HFFc6 (cell line): ENCODE measurements around the gene KRTAP2-2. TPM values are rescaled to one million over a fixed set of nuclear protein-coding genes. Genes with fewer than 3 reads are reported as not detected.
A peak's percentile ranks its signal among the peaks of the same experiment; 100 is the strongest.
"Not testable (repeated sequence)": the region's sequence is repeated elsewhere in the genome, so short reads cannot be mapped to it uniquely, and the experiment has no call there.

Source experiments
- DNase-seq: peaks from one replicate; pipeline ENCODE4 v3.0.0-alpha.2; 2018
- H3K27ac Mint-ChIP-seq: 2 replicates; pipeline ENCODE4 v1.8.0; 2020; ENCODE audit warnings: mild to moderate bottlenecking, mixed read lengths
- H3K27me3 Mint-ChIP-seq: 2 replicates; pipeline ENCODE4 v1.8.0; 2021; ENCODE audit warnings: mild to moderate bottlenecking, moderate library complexity, mixed read lengths; ENCODE audit not compliant: insufficient read depth
- H3K36me3 Mint-ChIP-seq: 2 replicates; pipeline ENCODE4 v1.8.0; 2021; ENCODE audit warnings: low read depth, mixed read lengths
- H3K4me1 Mint-ChIP-seq: 2 replicates; pipeline ENCODE4 v1.8.0; 2020; ENCODE audit warnings: low read depth, mixed read lengths
- H3K4me3 Mint-ChIP-seq: 2 replicates; pipeline ENCODE4 v1.8.0; 2020; ENCODE audit warnings: mild to moderate bottlenecking, moderate library complexity, mixed read lengths
- H3K9me3 Mint-ChIP-seq: 2 replicates; pipeline ENCODE4 v1.8.0; 2020; ENCODE audit warnings: mild to moderate bottlenecking, mixed read lengths
- total RNA-seq, 6 experiments: library from RNA; stranded (reverse); fragmentation: NEBNext Ultra II Directional; extraction: Animal tissue kit (Norgen Biotek cat#: 25700); gene quantifications; 2 replicates in 1 of 6; 3 replicates in 5 of 6; pipeline ENCODE4 v1.2.3, GENCODE V29; 2021
- TF ChIP-seq, protein P1 (sequence below): fragments of 200-600 bp; sonication (generic); IDR thresholded peaks from 2 replicates; pipeline ENCODE4 v1.5.0; 2021; ENCODE audit warnings: antibody characterized with exemption, mild to moderate bottlenecking

KRTAP2-2 gene
- total RNA-seq, 6 experiments from 2014 or later: 0.46 to 0.96 (median 0.53) TPM; not detected in 2

DNA sequence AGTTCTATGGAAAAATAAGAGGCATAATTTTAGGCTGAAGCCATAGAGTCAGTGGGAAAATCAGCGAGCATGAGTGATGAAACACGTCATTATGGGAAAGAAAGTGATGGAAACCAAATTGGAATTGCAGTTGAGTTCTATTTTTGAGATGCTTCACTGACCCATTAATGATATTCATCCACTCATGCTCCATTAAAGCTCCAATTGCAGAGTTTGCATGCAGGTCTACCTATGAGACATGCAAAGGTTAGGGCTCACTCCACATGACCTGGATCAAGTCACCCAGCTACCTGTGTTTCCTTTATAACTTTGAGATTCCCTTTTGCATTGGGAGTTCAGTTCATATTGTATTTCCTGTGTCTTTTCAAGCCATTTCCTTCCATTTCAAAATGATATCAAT lies 18.6 kb upstream of the KRTAP2-2 start:
- no peaks in the 10 kb centered on the region; the same call in 1 of the 2 replicates for H3K9me3 Mint-ChIP-seq
- TF ChIP-seq, protein P1, sequence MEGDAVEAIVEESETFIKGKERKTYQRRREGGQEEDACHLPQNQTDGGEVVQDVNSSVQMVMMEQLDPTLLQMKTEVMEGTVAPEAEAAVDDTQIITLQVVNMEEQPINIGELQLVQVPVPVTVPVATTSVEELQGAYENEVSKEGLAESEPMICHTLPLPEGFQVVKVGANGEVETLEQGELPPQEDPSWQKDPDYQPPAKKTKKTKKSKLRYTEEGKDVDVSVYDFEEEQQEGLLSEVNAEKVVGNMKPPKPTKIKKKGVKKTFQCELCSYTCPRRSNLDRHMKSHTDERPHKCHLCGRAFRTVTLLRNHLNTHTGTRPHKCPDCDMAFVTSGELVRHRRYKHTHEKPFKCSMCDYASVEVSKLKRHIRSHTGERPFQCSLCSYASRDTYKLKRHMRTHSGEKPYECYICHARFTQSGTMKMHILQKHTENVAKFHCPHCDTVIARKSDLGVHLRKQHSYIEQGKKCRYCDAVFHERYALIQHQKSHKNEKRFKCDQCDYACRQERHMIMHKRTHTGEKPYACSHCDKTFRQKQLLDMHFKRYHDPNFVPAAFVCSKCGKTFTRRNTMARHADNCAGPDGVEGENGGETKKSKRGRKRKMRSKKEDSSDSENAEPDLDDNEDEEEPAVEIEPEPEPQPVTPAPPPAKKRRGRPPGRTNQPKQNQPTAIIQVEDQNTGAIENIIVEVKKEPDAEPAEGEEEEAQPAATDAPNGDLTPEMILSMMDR: no peak
- DNase-seq: no peak
- H3K27me3 Mint-ChIP-seq: no peaks in the 10 kb centered on the region
- H3K4me1 Mint-ChIP-seq: peaks cover 21% of the 10 kb centered on the region
- H3K27ac Mint-ChIP-seq: no peak overlapping the region
- H3K4me3 Mint-ChIP-seq: no peak overlapping the region
- peaks cover 22% of the 10 kb centered on the region for H3K36me3 Mint-ChIP-seq

DNA sequence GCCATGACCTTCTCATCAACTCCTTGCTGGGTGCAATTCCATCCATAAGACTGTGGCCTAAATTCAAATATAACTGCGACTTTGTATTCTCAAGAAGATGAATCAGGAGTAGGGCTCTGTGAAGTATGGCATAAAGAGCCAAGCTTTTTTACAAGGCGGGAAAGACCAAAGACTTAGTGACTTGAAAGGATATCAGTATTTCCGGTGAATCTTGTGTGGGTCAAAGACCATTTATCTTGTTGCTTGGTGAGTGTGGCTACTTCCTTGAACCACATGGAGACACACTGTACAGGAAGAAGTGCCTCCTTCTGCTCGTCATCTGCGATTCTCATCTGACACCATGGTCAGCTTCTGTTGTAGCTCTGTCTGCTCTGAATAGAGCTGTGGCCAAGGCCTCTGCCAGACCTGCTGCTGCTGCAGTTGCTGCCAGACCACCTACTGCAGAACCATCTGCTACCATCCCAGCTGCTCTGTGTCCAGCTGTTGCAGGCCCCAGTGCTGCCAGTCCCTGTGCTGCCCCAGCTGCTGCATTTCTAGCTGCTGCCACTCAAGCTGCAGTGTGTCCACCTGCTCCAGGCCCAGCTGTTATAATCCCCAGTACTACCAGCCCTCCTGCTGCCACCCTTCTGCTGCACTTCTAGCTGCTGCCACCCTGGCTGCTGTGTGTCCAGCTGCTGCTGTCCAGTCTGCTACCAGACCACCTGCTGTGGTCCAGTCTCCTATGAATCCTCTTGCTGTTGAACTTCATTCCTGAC lies 16.8 kb upstream of the KRTAP2-2 start:
- Mint-ChIP-seq H3K4me3 (no peak overlapping the region), H3K9me3 (no peaks in the 10 kb centered on the region; the same call in 1 of the 2 replicates), H3K27me3 (no peaks in the 10 kb centered on the region), H3K36me3 (peaks cover 15% of the 10 kb centered on the region), H3K4me1 (peaks cover 34% of the 10 kb centered on the region), H3K27ac (no peak overlapping the region)
- DNase-seq: no peak
- TF ChIP-seq, protein P1: no peak

DNA sequence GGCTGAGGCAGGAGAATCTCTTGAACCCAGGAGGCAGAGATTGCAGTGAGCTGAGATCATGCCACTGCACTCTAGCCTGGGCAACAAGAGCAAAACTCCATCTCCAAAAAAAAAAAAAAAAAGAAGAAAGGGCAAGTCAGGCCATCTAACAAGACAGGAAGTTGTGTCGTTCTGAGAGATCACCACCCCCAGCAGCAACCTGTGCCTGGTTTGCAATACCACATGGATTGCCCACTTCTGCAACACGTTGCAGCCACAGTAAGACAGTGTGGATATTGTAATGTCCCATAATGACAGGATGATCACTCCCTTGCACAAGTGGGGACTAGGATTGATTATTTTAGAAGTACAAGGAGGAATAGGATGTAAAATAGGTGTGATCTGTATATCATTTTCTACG lies 14.0 kb upstream of the KRTAP2-2 start:
- TF ChIP-seq, protein P1: no peak
- DNase-seq: no peak
- Mint-ChIP-seq H3K36me3 (peaks cover 5% of the 10 kb centered on the region), H3K9me3 (no peaks in the 10 kb centered on the region), H3K27me3 (0 out of 2 replicates have a peak, but pooled peaks cover 3% of the 10 kb centered on the region), H3K27ac (no peak overlapping the region), H3K4me1 (peaks cover 38% of the 10 kb centered on the region), H3K4me3 (no peak overlapping the region)

DNA sequence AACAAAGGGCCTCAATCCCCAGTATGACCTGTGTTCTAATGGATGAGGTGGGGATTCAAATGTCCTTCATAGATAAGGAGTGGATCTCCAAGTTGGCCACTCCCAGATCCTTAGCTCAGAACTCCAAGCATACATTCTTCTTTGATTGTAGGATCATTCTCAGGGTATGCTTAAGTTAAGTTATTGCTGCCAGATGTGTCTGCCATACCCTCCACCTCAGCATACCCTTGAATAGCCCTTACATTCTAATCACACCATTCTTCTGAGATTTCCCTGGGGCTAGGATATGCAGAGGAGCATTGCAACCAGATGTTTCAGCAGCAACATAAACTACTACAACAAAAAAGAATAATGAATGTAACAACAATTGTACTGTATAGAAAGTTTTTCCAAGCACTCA lies 12.3 kb upstream of the KRTAP2-2 start:
- peak; percentile 43 for DNase-seq
- Mint-ChIP-seq H3K27ac (peak overlapping the region; percentile 83), H3K9me3 (no peaks in the 10 kb centered on the region), H3K36me3 (peaks cover 5% of the 10 kb centered on the region), H3K4me1 (peaks cover 56% of the 10 kb centered on the region), H3K27me3 (0 out of 2 replicates have a peak, but pooled peaks cover 3% of the 10 kb centered on the region), H3K4me3 (no peak overlapping the region)
- TF ChIP-seq, protein P1: no peak

DNA sequence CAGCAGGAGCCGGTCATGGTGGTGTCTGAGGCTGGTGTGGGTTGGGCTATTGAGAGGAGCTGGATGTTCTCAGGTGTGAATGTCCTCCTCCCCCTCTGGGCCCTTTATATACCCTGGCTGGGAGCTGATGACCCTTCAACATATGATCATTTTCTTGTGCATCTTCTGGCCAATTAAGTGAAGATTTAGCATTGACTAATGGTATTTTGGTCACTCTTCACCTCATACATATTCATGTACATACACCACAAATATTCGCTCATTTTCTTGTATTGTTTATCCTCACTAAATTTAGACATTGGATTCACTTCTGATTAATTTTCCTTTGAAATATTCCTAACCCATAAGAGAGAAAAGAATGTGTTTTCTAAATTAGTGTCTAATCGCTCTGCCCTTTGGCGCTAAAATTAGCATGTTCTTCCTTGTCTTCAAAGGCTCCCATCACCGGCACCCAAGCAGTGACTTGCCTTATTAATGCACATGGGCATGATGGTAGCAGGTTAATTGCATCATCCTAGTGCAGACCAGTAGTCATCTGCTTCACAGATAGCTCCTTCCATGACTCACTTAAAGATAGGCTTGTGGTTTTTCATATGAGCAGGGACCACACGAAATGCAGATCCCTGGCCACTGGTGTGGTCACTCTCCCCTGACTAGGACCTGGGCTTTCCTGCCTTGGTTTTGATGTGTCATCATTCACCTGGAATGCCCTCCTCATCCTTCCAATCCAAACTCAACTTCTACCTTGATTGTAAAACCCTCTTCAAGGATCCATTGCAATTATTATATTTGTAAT lies 11.0 kb upstream of the KRTAP2-2 start, which contains the start of gene KRTAP2-4:
Gene KRTAP2-4, minus strand, starts transcription at position 51 of the 796 bp plus-strand sequence. Its CDS starts 34 bp downstream, at position 17.
- DNase-seq: peak; percentile 90
- peak within 1 kb of the TSS; percentile 83 for H3K27ac Mint-ChIP-seq
- H3K36me3 Mint-ChIP-seq: peaks cover 5% of the 10 kb centered on the region
- no peak within 1 kb of the TSS for H3K4me3 Mint-ChIP-seq
- no peaks in the 10 kb centered on the region for H3K9me3 Mint-ChIP-seq
- peaks cover 4% of the 10 kb centered on the region for H3K27me3 Mint-ChIP-seq
- H3K4me1 Mint-ChIP-seq: peaks cover 68% of the 10 kb centered on the region
- TF ChIP-seq, protein P1: no peak

DNA sequence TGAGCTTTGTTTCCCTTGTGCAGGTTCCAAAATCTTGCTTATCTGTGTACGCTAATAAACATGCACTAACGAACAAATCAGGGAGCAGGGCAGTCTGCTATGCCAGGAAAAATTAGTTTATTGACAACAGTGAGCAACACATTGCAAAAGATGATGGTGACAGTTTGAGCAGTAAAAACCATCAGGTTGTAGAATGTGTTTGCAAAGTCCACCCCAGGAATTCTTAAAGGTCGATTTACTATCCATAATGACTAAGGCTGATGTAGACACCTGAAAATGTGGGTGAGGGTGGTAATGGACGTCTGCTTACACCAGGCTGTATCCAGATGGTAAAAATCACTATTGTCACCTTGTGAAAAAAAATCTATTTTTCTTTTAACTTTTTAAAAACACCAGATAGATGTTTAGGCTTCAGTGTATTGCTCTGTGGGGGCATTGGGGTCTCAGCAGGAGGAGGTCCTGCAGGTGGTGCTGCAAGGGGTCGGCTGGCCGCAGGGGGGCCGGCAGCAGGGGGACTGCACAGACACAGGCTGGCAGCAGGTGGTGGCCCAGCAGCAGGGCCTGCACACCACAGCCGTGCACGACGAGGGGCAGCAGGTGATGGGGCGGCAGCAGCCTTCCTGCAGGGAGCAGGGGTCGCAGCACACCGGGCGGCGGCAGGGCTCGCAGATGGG lies 10.1 kb upstream of the KRTAP2-2 start:
- Mint-ChIP-seq H3K27ac (peak overlapping the region; percentile 38; the same call in 1 of the 2 replicates), H3K4me1 (peaks cover 77% of the 10 kb centered on the region)
- H3K4me3 Mint-ChIP-seq, H3K36me3 Mint-ChIP-seq, H3K9me3 Mint-ChIP-seq, H3K27me3 Mint-ChIP-seq, DNase-seq: not testable (repeated sequence)
